ENCODE data around the gene WDR64.

- TF ChIP-seq EGR1 (IDR thresholded peaks at IDR 0.05; ENCODE audit: low read depth in 2 of 2) (no peak), GABPA (IDR thresholded peaks at IDR 0.05 in 1 of 2, conservative IDR thresholded peaks at IDR 0.05 in 1 of 2) (no peak), CTCF (IDR thresholded peaks at IDR 0.05; ENCODE audit: low read depth, low read length, missing input control) (no peak), RAD21 (IDR thresholded peaks at IDR 0.05) (no peak), SP1 (IDR thresholded peaks at IDR 0.05) (no peak)
Measured at GRCh38 chr1:241711326-241711725, 59.2 kb downstream of the WDR64 start.

Data from liver (tissue), 3 donors.